HG02763 (cell line): ENCODE measurements around the gene HSD17B12.
A peak's percentile ranks its signal among the peaks of the same experiment; 100 is the strongest.

ENCODE experiments used
- ATAC-seq: cut with Tn5 transposase; IDR thresholded peaks from one replicate; pipeline ENCODE4 v1.9.1; 2021; ENCODE audit warnings: mild to moderate bottlenecking, moderate library complexity; ENCODE audit not compliant: unreplicated experiment

HSD17B12 gene

GRCh38 chr11:43797337-43797736 is 116.8 kb downstream of the HSD17B12 start:
- no peak for ATAC-seq

- no peak for ATAC-seq
Observed at GRCh38 chr11:43797866-43798265, 117.3 kb downstream of the HSD17B12 start.

DNA sequence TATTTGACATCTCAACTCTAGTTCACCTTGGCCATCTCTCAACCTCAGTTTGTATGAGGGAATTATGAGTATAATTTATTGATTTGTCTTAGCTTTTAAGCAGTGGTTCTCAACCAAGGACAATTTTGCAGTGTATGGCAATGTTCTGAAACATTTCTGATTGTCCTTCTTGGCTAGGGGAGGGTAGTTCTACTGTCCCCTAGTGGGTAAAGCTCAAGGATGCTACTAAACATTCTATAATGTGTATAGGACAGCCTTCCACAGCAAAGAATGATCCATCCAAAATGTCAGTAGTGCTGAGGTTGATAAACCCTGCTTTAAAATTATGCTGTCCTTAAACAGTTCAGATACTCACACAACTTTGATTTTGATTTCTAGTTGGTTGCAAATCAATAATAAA is 122.0 kb downstream of the HSD17B12 start:
- ATAC-seq = no peak

DNA sequence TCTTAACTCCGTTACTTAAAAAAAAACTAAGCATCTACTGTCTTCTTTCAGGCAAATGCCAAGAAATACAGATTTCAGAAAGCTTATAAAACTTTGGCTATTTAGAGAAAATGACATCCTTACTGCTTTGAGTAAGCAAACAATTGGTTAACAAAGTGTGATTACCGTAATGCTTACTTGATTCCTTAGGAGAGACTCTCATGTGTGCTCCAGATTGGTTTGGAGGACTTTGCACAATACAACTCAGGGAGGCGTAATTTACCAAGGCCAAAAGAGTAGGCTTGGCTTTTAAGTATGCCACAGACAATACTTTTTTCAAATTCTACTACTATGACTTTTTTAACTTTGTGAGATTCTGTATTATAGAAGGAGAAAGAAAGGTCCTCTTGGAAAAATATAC is 123.2 kb downstream of the HSD17B12 start:
- no peak for ATAC-seq

DNA sequence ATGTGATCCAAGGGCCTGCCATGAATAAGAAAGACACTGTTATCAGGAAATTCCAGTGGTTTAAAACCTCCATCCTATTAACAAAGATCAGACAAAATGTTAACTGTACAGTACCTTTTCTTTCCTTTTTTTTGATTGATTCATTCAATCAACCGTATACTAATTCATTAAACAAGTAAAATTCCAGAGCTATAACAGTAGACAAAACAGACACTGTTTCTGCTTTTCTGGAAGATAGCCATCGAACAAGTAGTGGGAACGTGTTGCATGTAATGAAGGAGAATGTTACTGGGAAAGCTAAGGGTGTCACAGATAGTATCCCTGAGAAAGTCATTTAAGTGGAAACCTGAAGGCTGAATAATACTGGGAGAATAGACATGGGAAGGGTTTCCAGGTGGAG is 126.4 kb downstream of the HSD17B12 start:
- ATAC-seq = no peak

- no peak for ATAC-seq
Observed at GRCh38 chr11:43810929-43811596, 130.5 kb downstream of the HSD17B12 start.

- ATAC-seq = no peak
Observed at GRCh38 chr11:43812471-43812870, 131.9 kb downstream of the HSD17B12 start.

- ATAC-seq = no peak
Observed at GRCh38 chr11:43818220-43818619, 137.7 kb downstream of the HSD17B12 start.

DNA sequence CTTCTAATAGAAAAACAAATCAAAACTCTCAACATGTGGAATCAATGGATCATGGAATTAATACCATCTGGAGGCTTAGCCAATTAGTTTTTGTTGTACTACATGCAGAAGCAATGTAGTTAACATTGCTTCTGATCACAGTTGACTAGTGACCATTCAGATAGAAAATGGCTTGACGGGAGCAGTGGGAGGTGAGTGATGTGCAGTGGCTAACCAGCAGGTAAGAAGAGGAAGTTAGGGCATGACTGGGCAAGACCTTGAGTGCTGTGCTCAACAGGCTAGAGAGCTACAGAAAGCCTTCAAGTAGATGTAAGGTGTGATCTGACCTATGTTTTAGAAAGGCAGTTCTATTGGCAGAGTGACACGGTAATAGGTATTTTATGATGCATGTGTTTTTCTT is 139.4 kb downstream of the HSD17B12 start:
- ATAC-seq = no peak

- ATAC-seq = no peak
Observed at GRCh38 chr11:43823316-43823715, 142.8 kb downstream of the HSD17B12 start.

DNA sequence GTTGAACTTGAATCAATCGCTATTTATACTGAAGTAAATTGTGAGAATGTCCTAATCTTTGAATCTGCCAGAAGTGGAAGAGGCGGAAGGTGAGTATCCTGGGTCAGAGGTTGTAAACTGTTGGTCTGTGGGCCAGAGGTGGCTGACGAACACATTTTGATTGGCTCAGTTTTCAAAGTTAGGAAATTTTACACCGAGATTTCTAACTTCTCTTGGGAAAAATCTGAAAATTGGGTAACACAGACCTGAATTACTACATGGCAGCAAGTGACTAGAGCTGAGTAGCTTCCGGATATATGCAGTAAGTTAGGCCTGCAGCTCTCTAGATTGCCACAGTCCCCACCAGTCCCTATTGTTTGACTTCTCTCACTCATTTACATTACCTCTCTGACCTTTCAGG is 143.3 kb downstream of the HSD17B12 start:
- no peak for ATAC-seq

DNA sequence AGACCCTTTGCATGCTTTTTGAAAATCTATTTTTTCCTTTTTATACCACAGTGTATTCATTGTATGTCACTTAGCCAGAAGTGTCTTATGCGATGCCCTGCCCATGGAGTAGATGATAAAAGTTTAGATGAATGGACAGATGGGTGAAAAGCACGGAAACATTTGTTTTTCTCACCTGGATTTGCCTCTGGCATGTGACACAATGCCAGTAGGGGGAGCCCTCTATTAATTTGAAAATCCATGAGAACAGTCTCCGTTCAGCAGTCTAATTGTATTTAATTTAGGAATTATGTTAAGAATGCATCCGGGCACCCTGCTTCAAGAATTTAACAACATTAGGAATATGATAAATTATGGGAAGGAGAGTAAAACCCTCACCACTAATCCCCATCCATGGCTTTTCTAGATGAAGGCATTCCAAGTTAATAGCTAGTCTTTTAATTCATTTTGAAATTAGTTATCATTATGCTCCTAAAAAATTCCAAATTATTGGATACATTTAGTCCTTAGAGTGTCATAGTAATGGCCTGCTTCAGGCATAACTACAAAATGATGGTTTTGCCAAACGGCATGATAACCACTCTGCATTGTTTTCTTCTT is 144.8 kb downstream of the HSD17B12 start:
- ATAC-seq = no peak

GRCh38 chr11:43830928-43831440 is 150.4 kb downstream of the HSD17B12 start:
- ATAC-seq = no peak

GRCh38 chr11:43832536-43832935 is 152.0 kb downstream of the HSD17B12 start:
- no peak for ATAC-seq

GRCh38 chr11:43833657-43834073 is 153.1 kb downstream of the HSD17B12 start:
- ATAC-seq = no peak

DNA sequence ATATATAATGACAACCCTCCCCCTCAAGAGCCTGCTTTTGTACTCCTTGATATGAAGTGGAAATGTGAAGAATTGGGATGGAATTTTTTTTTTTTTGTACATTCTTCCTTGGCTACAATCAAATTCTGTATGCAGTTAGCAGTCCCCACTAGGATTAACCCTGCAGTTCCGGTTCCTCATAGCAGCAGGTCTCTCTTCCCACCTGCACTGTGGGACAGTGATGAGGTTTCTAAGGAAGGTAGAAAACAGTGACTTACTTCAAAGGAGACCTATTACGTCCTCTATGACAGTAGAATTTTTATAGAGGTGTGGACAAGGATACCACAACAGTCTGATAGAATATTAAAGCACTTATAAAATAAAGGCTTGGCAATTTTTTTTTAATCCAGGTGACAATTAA is 153.7 kb downstream of the HSD17B12 start:
- no peak for ATAC-seq

GRCh38 chr11:43835104-43835503 is 154.6 kb downstream of the HSD17B12 start:
- no peak for ATAC-seq

DNA sequence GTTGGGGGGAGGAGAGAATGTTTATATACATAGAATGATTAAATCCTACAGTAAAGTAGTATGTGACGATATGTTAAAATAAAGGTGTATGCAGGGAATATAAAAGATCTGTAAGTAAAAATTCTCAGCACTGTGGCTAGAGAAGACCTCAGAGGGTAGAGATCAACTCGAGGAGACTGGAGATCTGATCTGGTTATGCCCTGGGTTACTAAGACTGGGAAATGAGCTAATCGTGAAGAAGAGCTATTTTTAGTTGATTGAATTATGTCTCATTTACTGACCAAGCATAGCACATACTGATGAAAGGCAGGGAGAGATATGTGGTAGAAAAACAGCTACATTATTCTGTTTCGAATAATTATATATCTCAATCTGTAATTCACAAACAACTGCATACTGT is 157.3 kb downstream of the HSD17B12 start:
- no peak for ATAC-seq

- no peak for ATAC-seq
Observed at GRCh38 chr11:43842021-43842420, 161.5 kb downstream of the HSD17B12 start.

- ATAC-seq = no peak
Observed at GRCh38 chr11:43845816-43846215, 165.3 kb downstream of the HSD17B12 start.

DNA sequence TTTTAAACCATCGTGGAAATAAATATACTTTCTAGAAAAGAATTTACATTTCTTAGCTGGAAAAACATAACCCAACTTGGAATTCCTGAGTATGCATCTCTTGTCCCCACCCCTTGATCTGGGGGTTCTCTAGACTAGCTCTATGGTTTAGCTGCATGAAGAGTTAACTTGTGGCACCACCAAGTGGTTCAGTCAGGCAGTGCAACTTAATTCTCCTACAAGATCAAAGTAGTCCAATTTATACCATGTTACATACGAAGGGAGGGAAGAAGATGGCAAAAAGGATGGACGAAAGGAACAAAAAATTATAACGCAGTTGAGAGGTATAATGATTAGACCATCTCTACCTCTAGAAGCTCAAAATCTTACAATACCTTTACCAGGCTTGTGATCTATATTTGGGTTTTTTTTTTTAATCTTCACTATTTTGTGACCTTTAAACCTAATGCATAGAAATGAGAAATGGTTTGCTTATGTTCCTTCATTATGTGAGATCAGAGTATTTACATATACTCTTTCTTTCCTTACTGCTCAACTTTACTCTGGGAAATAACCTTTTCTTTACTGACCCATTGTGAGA is 171.6 kb downstream of the HSD17B12 start:
- ATAC-seq = peak; percentile 77

DNA sequence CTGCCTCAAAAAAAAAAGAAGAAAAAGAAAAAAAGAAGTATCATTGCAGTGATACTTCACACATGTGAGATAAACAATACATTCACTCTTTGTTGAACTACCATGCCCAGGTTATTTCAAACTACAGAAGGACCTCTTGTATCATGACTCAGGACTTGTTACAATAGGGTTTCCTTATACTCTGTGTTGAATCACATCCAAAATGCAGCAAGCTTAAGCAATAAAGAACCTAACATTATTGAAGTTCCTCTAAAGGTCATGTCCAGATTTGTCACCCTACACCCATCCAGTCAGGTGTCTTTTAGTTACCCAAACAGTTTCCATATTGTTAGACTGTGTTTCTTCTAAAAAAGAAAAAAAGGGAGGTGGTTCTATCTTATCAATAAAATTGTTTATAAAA is 173.2 kb downstream of the HSD17B12 start:
- ATAC-seq = no peak
